SK-N-SH treated with all-trans-retinoic acid at 6 μM for 48 hours (cell line): Measurements from ENCODE around the gene ABCD3.

ENCODE experiments used
- ATAC-seq: fragments of 200-7000 bp; cut with Tn5 transposase; 3 replicates; pipeline ENCODE4 v1.9.1; 2020; ENCODE audit warnings: mild to moderate bottlenecking, moderate library complexity
- ARNTL ChIP-seq: fragments of 450-650 bp; formaldehyde crosslinking; IDR thresholded peaks from 2 replicates; pipeline ENCODE4 v1.5.0; 2020; ENCODE audit warnings: low read depth, mild to moderate bottlenecking, moderate library complexity, borderline replicate concordance
- BACH2 ChIP-seq: fragments of 250-450 bp; sonication (Bioruptor Pico); IDR thresholded peaks from 2 replicates; pipeline ENCODE4 v1.9.0; 2021; ENCODE audit warnings: mild to moderate bottlenecking, borderline replicate concordance
- CSDC2 ChIP-seq: fragments of 250-450 bp; sonication (Bioruptor Pico); IDR thresholded peaks from 2 replicates; pipeline ENCODE4 v1.5.0; 2020; ENCODE audit warnings: mild to moderate bottlenecking, moderate library complexity
- ESRRG ChIP-seq: fragments of 250-450 bp; sonication (Bioruptor Pico); IDR thresholded peaks from 2 replicates; pipeline ENCODE4 v1.6.1; 2021; ENCODE audit warnings: mild to moderate bottlenecking
- GLIS3 ChIP-seq: fragments of 250-450 bp; sonication (Bioruptor Pico); IDR thresholded peaks from 2 replicates; pipeline ENCODE4 v1.5.0; 2020; ENCODE audit warnings: mild to moderate bottlenecking, moderate library complexity
- ISL1 ChIP-seq: fragments of 250-450 bp; sonication (Bioruptor Pico); IDR thresholded peaks from 2 replicates; pipeline ENCODE4 v2.1.2; 2022; ENCODE audit warnings: mild to moderate bottlenecking, moderate library complexity
- OSR1 ChIP-seq: fragments of 250-450 bp; sonication (Bioruptor Pico); IDR thresholded peaks from 2 replicates; pipeline ENCODE4 v1.8.0; 2022; ENCODE audit warnings: moderate library complexity, mild to moderate bottlenecking, inconsistent platforms
- PPARA ChIP-seq: fragments of 250-450 bp; sonication (Bioruptor Pico); IDR thresholded peaks from 2 replicates; pipeline ENCODE4 v1.5.0; 2020; ENCODE audit warnings: mild to moderate bottlenecking, borderline replicate concordance
- RARB ChIP-seq: fragments of 250-450 bp; sonication (Bioruptor Pico); IDR thresholded peaks from 2 replicates; pipeline ENCODE4 v1.8.0; 2021; ENCODE audit warnings: mild to moderate bottlenecking, moderate library complexity
- SNAI2 ChIP-seq: fragments of 250-450 bp; sonication (Bioruptor Pico); IDR thresholded peaks from 2 replicates; pipeline ENCODE4 v1.5.0; 2020; ENCODE audit warnings: mild to moderate bottlenecking, moderate library complexity
- TCF4 ChIP-seq: fragments of 250-450 bp; sonication (Bioruptor Pico); IDR thresholded peaks from 2 replicates; pipeline ENCODE4 v1.8.0; 2021; ENCODE audit warnings: mild to moderate bottlenecking, moderate library complexity, borderline replicate concordance
- TOX ChIP-seq: fragments of 250-450 bp; sonication (Bioruptor Pico); IDR thresholded peaks from 2 replicates; pipeline ENCODE4 v1.8.0; 2021; ENCODE audit warnings: mild to moderate bottlenecking, moderate library complexity, borderline replicate concordance
- ZC3H10 ChIP-seq: fragments of 250-450 bp; sonication (Bioruptor Pico); IDR thresholded peaks from 2 replicates; pipeline ENCODE4 v1.5.1; 2021; ENCODE audit warnings: mild to moderate bottlenecking, moderate library complexity
- ZFP3 ChIP-seq: fragments of 250-450 bp; sonication (Bioruptor Pico); IDR thresholded peaks from 2 replicates; pipeline ENCODE4 v1.5.0; 2020; ENCODE audit warnings: mild to moderate bottlenecking, moderate library complexity
- ZFP30 ChIP-seq: fragments of 450-650 bp; formaldehyde crosslinking; IDR thresholded peaks from 2 replicates; pipeline ENCODE4 v1.5.0; 2022; ENCODE audit warnings: mild to moderate bottlenecking, moderate library complexity
- ZNF565 ChIP-seq: fragments of 450-650 bp; formaldehyde crosslinking; conservative IDR thresholded peaks from 2 replicates; pipeline ENCODE4 v1.5.0; 2020; ENCODE audit warnings: low read depth, mild to moderate bottlenecking, moderate library complexity
- ZNF70 ChIP-seq: fragments of 450-650 bp; formaldehyde crosslinking; IDR thresholded peaks from 2 replicates; pipeline ENCODE4 v1.5.0; 2020; ENCODE audit warnings: mild to moderate bottlenecking, moderate library complexity
- TF ChIP-seq, protein P1 (sequence below): fragments of 250-450 bp; sonication (Bioruptor Pico); IDR thresholded peaks from 2 replicates; pipeline ENCODE4 v1.8.0; 2020; ENCODE audit warnings: mild to moderate bottlenecking, moderate library complexity, borderline replicate concordance
- TF ChIP-seq, protein P2 (sequence below): fragments of 250-450 bp; sonication (Bioruptor Pico); IDR thresholded peaks from 2 replicates; pipeline ENCODE4 v1.8.0; 2021; ENCODE audit warnings: low read depth, mild to moderate bottlenecking, moderate library complexity, borderline replicate concordance
- TF ChIP-seq, protein P3 (sequence below): fragments of 250-450 bp; sonication (Bioruptor Pico); IDR thresholded peaks from 2 replicates; pipeline ENCODE4 v1.5.1; 2021; ENCODE audit warnings: mild to moderate bottlenecking, moderate library complexity

ABCD3 gene

DNA sequence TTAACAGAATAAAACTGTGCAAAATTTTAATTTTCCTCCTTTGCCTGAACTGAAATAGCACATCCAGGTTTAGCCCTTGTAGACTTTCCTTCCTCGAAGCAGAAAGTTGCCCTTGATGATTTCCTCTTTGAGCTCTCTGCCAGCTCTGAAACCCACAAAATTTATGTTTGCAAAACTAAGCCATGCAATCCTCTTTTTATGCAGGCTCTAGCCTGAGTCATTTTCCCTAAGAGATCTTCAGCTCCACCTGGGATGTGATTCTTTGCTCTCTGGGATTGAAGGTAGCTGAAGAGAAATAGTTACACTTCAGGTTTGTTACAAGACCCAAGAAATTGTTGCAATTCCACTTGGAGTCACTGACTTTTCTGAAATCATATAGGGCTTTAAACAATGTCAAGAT lies 124.8 kb downstream of the ABCD3 start:
- ATAC-seq: no peak
- TF ChIP-seq ZNF565 (CRISPR knock-in tag): no peak
- TF ChIP-seq BACH2 (CRISPR knock-in tag): no peak
- no peak for TF ChIP-seq GLIS3 (CRISPR knock-in tag)
- no peak for TF ChIP-seq SNAI2 (CRISPR knock-in tag)

GRCh38 chr1:94543893-94544635 lies 125.9 kb downstream of the ABCD3 start:
- ATAC-seq: no peak
- TF ChIP-seq ESRRG (CRISPR knock-in tag) (no peak), ISL1 (CRISPR knock-in tag) (no peak), BACH2 (CRISPR knock-in tag) (no peak), PPARA (CRISPR knock-in tag) (no peak), GLIS3 (CRISPR knock-in tag) (no peak), OSR1 (CRISPR knock-in tag) (no peak), ZC3H10 (CRISPR knock-in tag) (no peak), RARB (CRISPR knock-in tag) (no peak), ZFP3 (CRISPR knock-in tag) (no peak), SNAI2 (CRISPR knock-in tag) (no peak), ZNF70 (CRISPR knock-in tag) (no peak), ZNF565 (CRISPR knock-in tag) (no peak), TCF4 (CRISPR knock-in tag) (no peak), ARNTL (CRISPR knock-in tag) (no peak), TOX (CRISPR knock-in tag) (no peak), ZFP30 (CRISPR knock-in tag) (no peak)
- TF ChIP-seq, protein P1, sequence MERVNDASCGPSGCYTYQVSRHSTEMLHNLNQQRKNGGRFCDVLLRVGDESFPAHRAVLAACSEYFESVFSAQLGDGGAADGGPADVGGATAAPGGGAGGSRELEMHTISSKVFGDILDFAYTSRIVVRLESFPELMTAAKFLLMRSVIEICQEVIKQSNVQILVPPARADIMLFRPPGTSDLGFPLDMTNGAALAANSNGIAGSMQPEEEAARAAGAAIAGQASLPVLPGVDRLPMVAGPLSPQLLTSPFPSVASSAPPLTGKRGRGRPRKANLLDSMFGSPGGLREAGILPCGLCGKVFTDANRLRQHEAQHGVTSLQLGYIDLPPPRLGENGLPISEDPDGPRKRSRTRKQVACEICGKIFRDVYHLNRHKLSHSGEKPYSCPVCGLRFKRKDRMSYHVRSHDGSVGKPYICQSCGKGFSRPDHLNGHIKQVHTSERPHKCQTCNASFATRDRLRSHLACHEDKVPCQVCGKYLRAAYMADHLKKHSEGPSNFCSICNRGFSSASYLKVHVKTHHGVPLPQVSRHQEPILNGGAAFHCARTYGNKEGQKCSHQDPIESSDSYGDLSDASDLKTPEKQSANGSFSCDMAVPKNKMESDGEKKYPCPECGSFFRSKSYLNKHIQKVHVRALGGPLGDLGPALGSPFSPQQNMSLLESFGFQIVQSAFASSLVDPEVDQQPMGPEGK (CRISPR knock-in tag): no peak
- TF ChIP-seq, protein P2, sequence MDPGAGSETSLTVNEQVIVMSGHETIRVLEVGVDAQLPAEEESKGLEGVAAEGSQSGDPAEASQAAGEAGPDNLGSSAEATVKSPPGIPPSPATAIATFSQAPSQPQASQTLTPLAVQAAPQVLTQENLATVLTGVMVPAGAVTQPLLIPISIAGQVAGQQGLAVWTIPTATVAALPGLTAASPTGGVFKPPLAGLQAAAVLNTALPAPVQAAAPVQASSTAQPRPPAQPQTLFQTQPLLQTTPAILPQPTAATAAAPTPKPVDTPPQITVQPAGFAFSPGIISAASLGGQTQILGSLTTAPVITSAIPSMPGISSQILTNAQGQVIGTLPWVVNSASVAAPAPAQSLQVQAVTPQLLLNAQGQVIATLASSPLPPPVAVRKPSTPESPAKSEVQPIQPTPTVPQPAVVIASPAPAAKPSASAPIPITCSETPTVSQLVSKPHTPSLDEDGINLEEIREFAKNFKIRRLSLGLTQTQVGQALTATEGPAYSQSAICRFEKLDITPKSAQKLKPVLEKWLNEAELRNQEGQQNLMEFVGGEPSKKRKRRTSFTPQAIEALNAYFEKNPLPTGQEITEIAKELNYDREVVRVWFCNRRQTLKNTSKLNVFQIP (CRISPR knock-in tag): no peak
- TF ChIP-seq, protein P3, sequence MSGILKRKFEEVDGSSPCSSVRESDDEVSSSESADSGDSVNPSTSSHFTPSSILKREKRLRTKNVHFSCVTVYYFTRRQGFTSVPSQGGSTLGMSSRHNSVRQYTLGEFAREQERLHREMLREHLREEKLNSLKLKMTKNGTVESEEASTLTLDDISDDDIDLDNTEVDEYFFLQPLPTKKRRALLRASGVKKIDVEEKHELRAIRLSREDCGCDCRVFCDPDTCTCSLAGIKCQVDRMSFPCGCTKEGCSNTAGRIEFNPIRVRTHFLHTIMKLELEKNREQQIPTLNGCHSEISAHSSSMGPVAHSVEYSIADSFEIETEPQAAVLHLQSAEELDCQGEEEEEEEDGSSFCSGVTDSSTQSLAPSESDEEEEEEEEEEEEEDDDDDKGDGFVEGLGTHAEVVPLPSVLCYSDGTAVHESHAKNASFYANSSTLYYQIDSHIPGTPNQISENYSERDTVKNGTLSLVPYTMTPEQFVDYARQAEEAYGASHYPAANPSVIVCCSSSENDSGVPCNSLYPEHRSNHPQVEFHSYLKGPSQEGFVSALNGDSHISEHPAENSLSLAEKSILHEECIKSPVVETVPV (CRISPR knock-in tag): no peak

DNA sequence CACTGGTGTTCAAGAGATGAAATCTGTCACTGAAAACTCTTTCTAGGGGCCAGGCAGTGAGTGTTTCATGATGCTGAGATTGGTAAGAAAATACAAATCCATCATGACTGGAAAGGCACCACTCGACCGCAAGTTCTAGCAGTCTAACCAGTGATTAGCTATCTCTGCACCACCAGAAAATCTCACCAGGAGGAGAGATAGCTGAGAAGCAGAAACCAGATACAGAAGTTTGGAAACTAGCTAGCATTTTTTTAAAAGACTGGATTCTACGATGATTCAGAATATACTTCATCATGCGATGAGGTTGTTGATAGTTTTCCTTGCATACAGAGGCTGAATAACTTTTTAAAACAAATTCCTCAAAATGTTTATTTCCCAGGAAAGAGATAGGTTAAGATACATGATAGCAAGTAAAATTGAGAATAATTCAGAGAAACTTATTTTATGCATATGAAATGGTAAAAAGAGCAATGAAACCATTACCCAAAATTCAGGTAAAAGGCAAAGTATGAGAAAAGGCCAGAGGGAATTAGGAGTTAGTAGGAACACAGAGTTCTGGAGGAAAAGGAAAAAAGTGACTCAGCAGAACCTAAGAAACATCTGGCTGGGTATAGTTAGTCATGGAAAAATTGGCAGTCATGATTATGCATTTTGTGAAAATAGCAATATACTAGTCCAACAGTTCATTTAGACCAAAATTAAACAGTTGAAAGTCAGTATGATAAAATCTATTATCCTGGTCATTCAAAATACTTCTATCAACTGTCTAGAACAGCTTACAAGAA lies 126.7 kb downstream of the ABCD3 start:
- no peak for TF ChIP-seq OSR1 (CRISPR knock-in tag)
- no peak for TF ChIP-seq GLIS3 (CRISPR knock-in tag)
- no peak for TF ChIP-seq SNAI2 (CRISPR knock-in tag)
- TF ChIP-seq TCF4 (CRISPR knock-in tag): no peak
- TF ChIP-seq, protein P3 (CRISPR knock-in tag): no peak
- no peak for TF ChIP-seq CSDC2 (CRISPR knock-in tag)
- TF ChIP-seq ISL1 (CRISPR knock-in tag): no peak
- TF ChIP-seq ZNF565 (CRISPR knock-in tag): no peak
- no peak for TF ChIP-seq ZFP30 (CRISPR knock-in tag)
- ATAC-seq: no peak
